LHCN-M2 (cell line): ENCODE data around the gene METTL21C. TPM values are rescaled to one million over a fixed set of nuclear protein-coding genes. Genes with fewer than 3 reads are reported as not detected.
A peak's percentile ranks its signal among the peaks of the same experiment; 100 is the strongest.

Source experiments
- DNase-seq: peaks from one replicate; pipeline ENCODE4 v3.0.0-alpha.2; 2012; ENCODE audit warnings: low read depth
- total RNA-seq: library from RNA; depleted of rRNA; stranded (reverse); fragments of >200 nt; gene quantifications from 2 replicates; pipeline ENCODE4 v1.2.3, GENCODE V29; 2014; rRNA removed

Gene METTL21C
- total RNA-seq, 1 experiment from 2014 or later = not detected

- DNase-seq = no peak
Observed at GRCh38 chr13:102667023-102667422, 27.8 kb downstream of the METTL21C start.

GRCh38 chr13:102659168-102659713, 35.6 kb downstream of the METTL21C start:
- no peak for DNase-seq

- DNase-seq = no peak
Observed at GRCh38 chr13:102658660-102659059, 36.2 kb downstream of the METTL21C start.

GRCh38 chr13:102657630-102658029, 37.2 kb downstream of the METTL21C start:
- DNase-seq = no peak

- DNase-seq = no peak
Observed at GRCh38 chr13:102654756-102655155, 40.1 kb downstream of the METTL21C start.

GRCh38 chr13:102651892-102652291, 43.0 kb downstream of the METTL21C start:
- DNase-seq = peak; percentile 84

GRCh38 chr13:102651392-102651791, 43.5 kb downstream of the METTL21C start:
- DNase-seq = peak; percentile 43

- DNase-seq = no peak
Observed at GRCh38 chr13:102650444-102650843, 44.4 kb downstream of the METTL21C start.

- no peak for DNase-seq
Observed at GRCh38 chr13:102648046-102648445, 46.8 kb downstream of the METTL21C start.

GRCh38 chr13:102645701-102646100, 49.1 kb downstream of the METTL21C start:
- no peak for DNase-seq

GRCh38 chr13:102643656-102644055, 51.2 kb downstream of the METTL21C start:
- no peak for DNase-seq

- no peak for DNase-seq
Observed at GRCh38 chr13:102642475-102642874, 52.4 kb downstream of the METTL21C start.

- DNase-seq = no peak
Observed at GRCh38 chr13:102642029-102642428, 52.8 kb downstream of the METTL21C start.

- no peak for DNase-seq
Observed at GRCh38 chr13:102638741-102639140, 56.1 kb downstream of the METTL21C start.

Other genes with a start within 250 kb of the METTL21C start
- 56.9 and 57.3 TPM in 2 replicates for gene TPP2, start 98.1 kb downstream of the METTL21C start, total RNA-seq
- gene TEX30, start 78.7 kb upstream of the METTL21C start, total RNA-seq = 34.6 and 36.3 TPM in 2 replicates
- gene POGLUT2, start 103.9 kb upstream of the METTL21C start, total RNA-seq = 10.6 and 11.5 TPM in 2 replicates
- 16.8 and 19.7 TPM in 2 replicates for gene BIVM, start 104.1 kb upstream of the METTL21C start, total RNA-seq
- 56.8 and 75.1 TPM in 2 replicates for gene ERCC5, start 151.0 kb upstream of the METTL21C start, total RNA-seq